HCT116 (cell line): ENCODE data around the gene EHMT1. TPM values are rescaled to one million over a fixed set of nuclear protein-coding genes. Genes with fewer than 3 reads are reported as not detected.

ENCODE experiments used
- ATAC-seq: fragments of 200-7000 bp; cut with Tn5 transposase; 2 replicates; pipeline ENCODE4 v1.9.1; 2020; ENCODE audit warnings: mild to moderate bottlenecking, moderate library complexity
- BruUV-seq: library from RNA; stranded (reverse); fragments of 400-500 nt; replicated peaks from 2 replicates; lab custom pipeline; 2021; lab: Mats Ljungman, UMichigan
- CTCF ChIA-PET: fragments of 300-600 bp; sonication (Branson Sonifier 250); formaldehyde crosslinking; loops from one replicate; lab custom pipeline; 2021; ENCODE audit warnings: antibody characterized with exemption; lab: Charles Lee
- POLR2A ChIA-PET: fragments of 300-600, 350-600 bp; sonication (Branson Sonifier 250); formaldehyde crosslinking; loops from one replicate; lab custom pipeline; 2021; ENCODE audit warnings: antibody characterized with exemption; lab: Charles Lee
- RAD21 ChIA-PET, 2 experiments: fragments of 300-600 bp; sonication (Branson Sonifier 250); formaldehyde crosslinking; loops; one replicate each; lab custom pipeline; 2023; ENCODE audit warnings: low total read pairs in 2 of 2; ENCODE audit not compliant: uncharacterized antibody in 2 of 2, unreplicated experiment in 2 of 2, low non-redundant PET in 1 of 2; lab: Charles Lee
- DNase-seq: peaks from one replicate; pipeline ENCODE4 v3.0.0-alpha.2; 2010; ENCODE audit warnings: low read depth, low spot score
- H2AFZ ChIP-seq: fragments of 200-600 bp; shearing (Covaris generic), sonication (generic); 2 replicates; pipeline ENCODE4 v1.6.1; 2017; ENCODE audit warnings: low read depth, mixed run types, mixed read lengths, antibody characterized with exemption, low read length; ENCODE audit not compliant: poor library complexity, severe bottlenecking
- H3K27ac ChIP-seq: 2 replicates; pipeline ENCODE4 v1.5.1; 2012; ENCODE audit warnings: low read depth, low read length
- H3K27me3 ChIP-seq: fragments of 200-600 bp; sonication (generic); 2 replicates; pipeline ENCODE4 v1.6.1; 2016; ENCODE audit warnings: mixed run types, low read length, mixed read lengths; ENCODE audit not compliant: insufficient read depth
- H3K36me3 ChIP-seq, 2 experiments: fragments of 200-500 bp in 1 of 2; fragments of 200-600 bp in 1 of 2; sonication (Bioruptor generic) in 1 of 2; sonication (generic) in 1 of 2; 2 replicates each; pipeline versions ENCODE4 v1.5.1 to v1.6.1; 2014 to 2016; ENCODE audit warnings: low read length in 2 of 2, inconsistent platforms in 1 of 2, mixed read lengths in 1 of 2, mixed run types in 1 of 2; ENCODE audit not compliant: insufficient read depth in 2 of 2, control insufficient read depth in 1 of 2
- H3K4me1 ChIP-seq, 2 experiments: fragments of 200-600 bp in 1 of 2; sonication (generic) in 1 of 2; 2 replicates each; pipeline versions ENCODE4 v1.5.1 to v1.6.1; 2012 to 2017; ENCODE audit warnings: low read length in 2 of 2, inconsistent platforms in 1 of 2, mild to moderate bottlenecking in 1 of 2, mixed read lengths in 1 of 2, mixed run types in 1 of 2, moderate library complexity in 1 of 2; ENCODE audit not compliant: insufficient read depth in 2 of 2, control insufficient read depth in 1 of 2
- H3K4me2 ChIP-seq: fragments of 200-600 bp; sonication (generic); 2 replicates; pipeline ENCODE4 v1.6.1; 2017; ENCODE audit warnings: mixed run types, low read length, mixed read lengths
- H3K4me3 ChIP-seq, 2 experiments: fragments of 200-600 bp in 1 of 2; sonication (generic) in 1 of 2; replicated peaks in 1 of 2; 2 replicates each; pipeline ENCODE4 v1.5.1; 2011 to 2016; ENCODE audit warnings: low read length in 2 of 2, control low read depth in 1 of 2, low read depth in 1 of 2, mild to moderate bottlenecking in 1 of 2, mixed read lengths in 1 of 2, mixed run types in 1 of 2
- H3K79me2 ChIP-seq: fragments of 200-600 bp; sonication (generic); 2 replicates; pipeline ENCODE4 v1.6.1; 2017; ENCODE audit warnings: mild to moderate bottlenecking, mixed run types, low read length, moderate library complexity, mixed read lengths; ENCODE audit not compliant: insufficient read depth
- H3K9ac ChIP-seq: fragments of 200-600 bp; sonication (generic); 2 replicates; pipeline ENCODE4 v1.6.1; 2016; ENCODE audit warnings: low read length, mixed read lengths
- H3K9me2 ChIP-seq: fragments of 200-600 bp; sonication (generic), shearing (Covaris generic); 2 replicates; pipeline ENCODE4 v1.6.1; 2017; ENCODE audit warnings: mixed run types, mild to moderate bottlenecking, moderate library complexity; ENCODE audit not compliant: insufficient read depth
- H3K9me3 ChIP-seq, 2 experiments: fragments of 200-500 bp in 1 of 2; fragments of 200-600 bp in 1 of 2; sonication (Bioruptor generic) in 1 of 2; sonication (generic) in 1 of 2; 2 replicates each; pipeline ENCODE4 v1.6.1; 2014 to 2017; ENCODE audit warnings: low read length in 2 of 2, mixed read lengths in 2 of 2, inconsistent platforms in 1 of 2, low read depth in 1 of 2, mild to moderate bottlenecking in 1 of 2, mixed run types in 1 of 2, moderate library complexity in 1 of 2; ENCODE audit not compliant: control insufficient read depth in 1 of 2, insufficient read depth in 1 of 2
- H4K20me1 ChIP-seq: fragments of 200-600 bp; sonication (generic), shearing (Covaris generic); 2 replicates; pipeline ENCODE4 v1.6.1; 2017; ENCODE audit warnings: mixed run types, mild to moderate bottlenecking, moderate library complexity; ENCODE audit not compliant: insufficient read depth
- ATF3 ChIP-seq: IDR thresholded peaks from 2 replicates; pipeline ENCODE4 v1.6.1; 2012
- CBX3 ChIP-seq: IDR thresholded peaks from 2 replicates; pipeline ENCODE4 v1.6.1; 2012; ENCODE audit warnings: low read depth
- CEBPB ChIP-seq: IDR thresholded peaks from 2 replicates; pipeline ENCODE4 v1.6.1; 2012; ENCODE audit warnings: low read depth
- CTCF ChIP-seq, 3 experiments: fragments of 200-600 bp in 1 of 3; sonication (generic) in 1 of 3; IDR thresholded peaks in 2 of 3; conservative IDR thresholded peaks in 1 of 3; 2 replicates each; pipeline ENCODE4 v1.5.1; 2012 to 2017; ENCODE audit warnings: low read depth in 2 of 3, low read length in 2 of 3, antibody characterized with exemption in 1 of 3, borderline replicate concordance in 1 of 3, control low read depth in 1 of 3, mild to moderate bottlenecking in 1 of 3, mixed read lengths in 1 of 3, mixed run types in 1 of 3, moderate library complexity in 1 of 3; ENCODE audit not compliant: insufficient read depth in 1 of 3
- EGR1 ChIP-seq: IDR thresholded peaks from 2 replicates; pipeline ENCODE4 v1.6.1; 2012; ENCODE audit warnings: low read depth
- EZH2 ChIP-seq: fragments of 200-600 bp; sonication (generic); IDR thresholded peaks from 2 replicates; pipeline ENCODE4 v1.6.1; 2017; ENCODE audit warnings: antibody characterized with exemption, mixed run types
- EZH2phosphoT487 ChIP-seq: fragments of 200-600 bp; IDR thresholded peaks from 2 replicates; pipeline ENCODE4 v1.6.1; 2018; ENCODE audit warnings: antibody characterized with exemption, borderline replicate concordance
- FOSL1 ChIP-seq: IDR thresholded peaks from 2 replicates; pipeline ENCODE4 v1.6.1; 2012; ENCODE audit warnings: low read depth
- JUND ChIP-seq: IDR thresholded peaks from 2 replicates; pipeline ENCODE4 v1.6.1; 2012
- MAX ChIP-seq: IDR thresholded peaks from 2 replicates; pipeline ENCODE4 v1.6.1; 2012
- POLR2A ChIP-seq: IDR thresholded peaks from 2 replicates; pipeline ENCODE4 v1.7.0; 2011; ENCODE audit warnings: borderline replicate concordance; ENCODE audit not compliant: insufficient read depth, insufficient read length; ENCODE audit errors: extremely low read depth
- POLR2AphosphoS5 ChIP-seq: IDR thresholded peaks from 2 replicates; pipeline ENCODE4 v1.6.1; 2011; ENCODE audit warnings: mild to moderate bottlenecking, low read depth, low read length, moderate library complexity
- RAD21 ChIP-seq: IDR thresholded peaks from 2 replicates; pipeline ENCODE4 v1.6.1; 2012; ENCODE audit warnings: low read depth, mild to moderate bottlenecking
- REST ChIP-seq: IDR thresholded peaks from 2 replicates; pipeline ENCODE4 v1.6.1; 2012; ENCODE audit warnings: low read depth
- SP1 ChIP-seq: IDR thresholded peaks from 2 replicates; pipeline ENCODE4 v1.6.1; 2012; ENCODE audit warnings: low read depth
- SRF ChIP-seq: IDR thresholded peaks from 2 replicates; pipeline ENCODE4 v1.6.1; 2012; ENCODE audit warnings: low read depth
- TCF7L2 ChIP-seq: IDR thresholded peaks from 2 replicates; pipeline ENCODE4 v1.7.0; 2011; ENCODE audit warnings: borderline replicate concordance, inconsistent platforms; ENCODE audit not compliant: insufficient read depth, insufficient read length; ENCODE audit errors: extremely low read depth
- YY1 ChIP-seq: IDR thresholded peaks from 2 replicates; pipeline ENCODE4 v1.6.1; 2011; ENCODE audit warnings: low read length, low read depth, moderate library complexity, mild to moderate bottlenecking; ENCODE audit not compliant: insufficient replicate concordance; ENCODE audit errors: extremely low read depth
- ZFX ChIP-seq: fragments of 450-650 bp; IDR thresholded peaks from 2 replicates; pipeline ENCODE4 v1.6.1; 2017
- intact Hi-C: fragments of 100-400 bp; cut with micrococcal nuclease; formaldehyde crosslinking; loops from 2 replicates; pipeline ENCODE4 v1.10.0; 2022
- total RNA-seq: library from RNA; stranded (reverse); gene quantifications from one replicate; pipeline ENCODE4 v1.2.1, GENCODE V29; 2021; ENCODE audit not compliant: unreplicated experiment

Gene EHMT1
- total RNA-seq, 1 experiment from 2014 or later = 86.1 TPM

- RAD21 ChIA-PET = no interaction called here
- Histone ChIP-seq H3K79me2 (0 out of 2 replicates have a peak, but pooled peaks cover 4% of the 10 kb centered on the region), H4K20me1 (no peaks in the 10 kb centered on the region), H3K36me3 (peaks cover 15 to 26% of the 10 kb centered on the region in 2 experiments; a peak in 3 of 4 replicates), H3K4me3 (no peak overlapping the region), H3K9me2 (no peaks in the 10 kb centered on the region), H3K9ac (no peak overlapping the region)
- ATAC-seq (no peak), DNase-seq (no peak)
- intact Hi-C loops = no loop called here
- TF ChIP-seq JUND (no peak), ATF3 (no peak), CBX3 (no peak), SRF (no peak), MAX (no peak), POLR2AphosphoS5 (no peak), SP1 (no peak), YY1 (no peak), CTCF (IDR thresholded peaks at IDR 0.05 in 2 of 3, conservative IDR thresholded peaks at IDR 0.05 in 1 of 3; ENCODE audit: borderline replicate concordance in 1 of 3, insufficient read depth in 1 of 3, low read depth in 2 of 3, low read length in 2 of 3) (no peak), EGR1 (no peak), ZFX (no peak), TCF7L2 (no peak), POLR2A (no peak), REST (no peak), RAD21 (no peak), EZH2 (no peak), EZH2phosphoT487 (no peak), FOSL1 (no peak), CEBPB (no peak)
- TF ChIP-seq, all 23 proteins: peak for 0
- no peak overlapping the region for H2AFZ ChIP-seq
- no peak overlapping the region for H3K27ac ChIP-seq
- BruUV-seq = no TSS peak
- H3K4me2 ChIP-seq = no peak overlapping the region
- no peaks in the 10 kb centered on the region for H3K4me1 ChIP-seq
- no peaks in the 10 kb centered on the region for H3K27me3 ChIP-seq
- ChIA-PET CTCF (no interaction called here), POLR2A (no interaction called here)
- H3K9me3 ChIP-seq = no peaks in the 10 kb centered on the region
Observed at GRCh38 chr9:137763271-137763955, 144.6 kb downstream of the EHMT1 start.
